K562 (cell line): ENCODE results near the gene ZFYVE19. TPM values are rescaled to one million over a fixed set of nuclear protein-coding genes. Genes with fewer than 3 reads are reported as not detected.

Experiments used
- ATAC-seq: fragments of 200-7000 bp; cut with Tn5 transposase; 3 replicates; pipeline ENCODE4 v1.9.1; 2020; ENCODE audit warnings: moderate library complexity
- BruUV-seq: library from RNA; stranded (reverse); fragments of 400-500 nt; replicated peaks from 2 replicates; lab custom pipeline; 2021; lab: Mats Ljungman, UMichigan
- CTCF ChIA-PET: fragments of 300-600 bp; formaldehyde crosslinking; extraction: SDS; loops from one replicate; lab custom pipeline; 2021; ENCODE audit warnings: low intra/inter-chr PET ratio; lab: Yijun Ruan, JAX
- POLR2A ChIA-PET: fragments of 300-600, 350-650 bp; sonication (Branson Sonifier 250); formaldehyde crosslinking; extraction: SDS; loops from one replicate; lab custom pipeline; 2021; ENCODE audit warnings: antibody characterized with exemption, inconsistent platforms; lab: Yijun Ruan, JAX
- DNase-seq, 4 experiments: peaks; one replicate each; pipeline versions ENCODE4 v3.0.0 to v3.0.0-alpha.2; 2011 to 2018; ENCODE audit warnings: low spot score in 3 of 4, mixed read lengths in 3 of 4; ENCODE audit errors: extremely low read depth in 1 of 4
- FAIRE-seq: peaks from 2 replicates; lab custom pipeline; 2011; peaks lifted over from hg19 to GRCh38; lab: Jason Lieb, UNC
- H2AFZ ChIP-seq: 2 replicates; pipeline ENCODE4 v1.6.0; 2011; ENCODE audit warnings: low read depth, low read length, control low read depth, inconsistent platforms
- H3K27ac ChIP-seq: fragments of 200-600 bp; 3 replicates; pipeline ENCODE4 v1.8.0; 2011; ENCODE audit warnings: low read depth, mild to moderate bottlenecking, control low read depth, inconsistent platforms, low read length, moderate library complexity, mixed read lengths; ENCODE audit errors: extremely low read depth
- H3K27me3 ChIP-seq, 2 experiments: fragments of 300-600 bp in 1 of 2; 2 replicates in 1 of 2; 3 replicates in 1 of 2; pipeline versions ENCODE4 v1.6.0 to v1.8.0; 2011; ENCODE audit warnings: inconsistent platforms in 2 of 2, low read length in 2 of 2, mild to moderate bottlenecking in 1 of 2, mixed read lengths in 1 of 2, moderate library complexity in 1 of 2; ENCODE audit not compliant: control insufficient read depth in 2 of 2, insufficient read depth in 2 of 2
- H3K36me3 ChIP-seq: fragments of 300-600 bp; 3 replicates; pipeline ENCODE4 v1.8.0; 2011; ENCODE audit warnings: mild to moderate bottlenecking, low read length, inconsistent platforms; ENCODE audit not compliant: control insufficient read depth, insufficient read depth
- H3K4me1 ChIP-seq, 2 experiments: fragments of 200-600 bp in 1 of 2; replicated peaks in 1 of 2; 2 replicates in 1 of 2; 3 replicates in 1 of 2; pipeline versions ENCODE4 v1.5.1 to v1.8.0; 2011; ENCODE audit warnings: inconsistent platforms in 2 of 2, low read length in 2 of 2, mild to moderate bottlenecking in 1 of 2, mixed read lengths in 1 of 2, moderate library complexity in 1 of 2; ENCODE audit not compliant: control insufficient read depth in 2 of 2, insufficient read depth in 2 of 2
- H3K4me2 ChIP-seq: 2 replicates; pipeline ENCODE4 v1.6.1; 2011; ENCODE audit warnings: low read length, control low read depth, inconsistent platforms, mixed read lengths; ENCODE audit not compliant: insufficient read depth
- H3K4me3 ChIP-seq: fragments of 200-600 bp; sonication (generic), shearing (Covaris generic); 2 replicates; pipeline ENCODE4 v1.5.1; 2016; ENCODE audit warnings: control low read depth, inconsistent platforms
- H3K79me2 ChIP-seq: fragments of 200-600 bp; 3 replicates; pipeline ENCODE4 v1.8.0; 2011; ENCODE audit warnings: low read length, inconsistent platforms; ENCODE audit not compliant: control insufficient read depth, insufficient read depth
- H3K9ac ChIP-seq, 2 experiments: 2 replicates each; pipeline versions ENCODE4 v1.6.0 to v1.6.1; 2011; ENCODE audit warnings: low read depth in 2 of 2, low read length in 2 of 2, control low read depth in 1 of 2, inconsistent platforms in 1 of 2, mild to moderate bottlenecking in 1 of 2, mixed read lengths in 1 of 2; ENCODE audit not compliant: insufficient read depth in 1 of 2
- H3K9me1 ChIP-seq: one replicate; pipeline ENCODE4 v1.6.0; 2011; ENCODE audit warnings: inconsistent platforms, mild to moderate bottlenecking, low read length, moderate library complexity; ENCODE audit not compliant: control insufficient read depth, insufficient read depth
- H3K9me3 ChIP-seq: replicated peaks from 2 replicates; pipeline ENCODE4 v1.5.1; 2011; ENCODE audit warnings: low read depth, low read length, inconsistent platforms; ENCODE audit not compliant: control insufficient read depth, insufficient read depth
- H4K20me1 ChIP-seq: replicated peaks from 2 replicates; pipeline ENCODE4 v1.6.1; 2011; ENCODE audit warnings: low read length, inconsistent platforms, mixed read lengths; ENCODE audit not compliant: control insufficient read depth, insufficient read depth
- GABPA ChIP-seq: fragments of 200-800 bp; sonication (Bioruptor generic); conservative IDR thresholded peaks from 2 replicates; pipeline ENCODE4 v1.6.1; 2016; ENCODE audit warnings: low read depth, missing genetic modification characterization, missing compliant biosample characterization
- HNRNPL ChIP-seq: fragments of 200-400 bp; formaldehyde crosslinking; IDR thresholded peaks from 2 replicates; pipeline ENCODE4 v1.6.1; 2017; ENCODE audit warnings: low read depth, mild to moderate bottlenecking, low read length
- LCOR ChIP-seq: sonication (generic); formaldehyde crosslinking; IDR thresholded peaks from 2 replicates; pipeline ENCODE4 v1.8.0; 2022; ENCODE audit warnings: mild to moderate bottlenecking, missing genetic modification reagents
- PHB ChIP-seq: fragments of 250-450 bp; sonication (Bioruptor Pico); IDR thresholded peaks from 2 replicates; pipeline ENCODE4 v1.5.0; 2021
- PHTF2 ChIP-seq: fragments of 250-450 bp; sonication (Bioruptor Pico); IDR thresholded peaks from 2 replicates; pipeline ENCODE4 v1.5.0; 2021; ENCODE audit warnings: mild to moderate bottlenecking
- RBM34 ChIP-seq: fragments of 200-400 bp; formaldehyde crosslinking; IDR thresholded peaks from 2 replicates; pipeline ENCODE4 v1.6.1; 2018; ENCODE audit warnings: low read length, borderline replicate concordance; ENCODE audit not compliant: insufficient read depth
- RBM39 ChIP-seq: fragments of 200-400 bp; formaldehyde crosslinking; optimal IDR thresholded peaks from 2 replicates; pipeline ENCODE3; 2018; ENCODE audit warnings: low read depth, low read length
- SMAD2 ChIP-seq: fragments of 150-350 bp; IDR thresholded peaks from 2 replicates; pipeline ENCODE4 v1.6.1; 2014; ENCODE audit warnings: low read depth, mild to moderate bottlenecking, low read length
- ZNF143 ChIP-seq: sonication (generic); formaldehyde crosslinking; IDR thresholded peaks from 2 replicates; pipeline ENCODE4 v1.9.0; 2022; ENCODE audit warnings: mild to moderate bottlenecking, missing genetic modification reagents
- ZNF197 ChIP-seq: fragments of 200-800 bp; sonication (Bioruptor generic); IDR thresholded peaks from 2 replicates; pipeline ENCODE4 v1.6.1; 2016; ENCODE audit warnings: low read depth, missing genetic modification characterization, missing compliant biosample characterization
- ZNF384 ChIP-seq: IDR thresholded peaks from 2 replicates; pipeline ENCODE4 v1.6.1; 2012; ENCODE audit warnings: low read depth, low read length, improper control_type of control experiment
- WGBS: fragments of 100-300 bp; shearing (Covaris generic); methylation state at CpG from one replicate; pipeline ENCODE4 v1.1.6; 2016; ENCODE audit warnings: low coverage, mixed read lengths; ENCODE audit not compliant: insufficient coverage; ENCODE audit errors: missing lambda C conversion rate; 5-methylcytosine and 5-hydroxymethylcytosine counted together
- in situ Hi-C: fragments of 300-500 bp; cut with MboI; formaldehyde crosslinking; loops from 4 replicates; pipeline ENCODE4 v1.15.0; 2018; ENCODE audit warnings: inconsistent platforms, mixed read lengths
- intact Hi-C: fragments of 100-400 bp; cut with micrococcal nuclease; formaldehyde crosslinking; loops from 2 replicates; pipeline ENCODE4 v1.14.2; 2022
- polyA plus RNA-seq, 8 experiments: library from polyadenylated mRNA; depleted of rRNA in 4 of 8; stranded (reverse) in 5 of 8; unstranded in 3 of 8; fragments of >200 nt; fragmentation: Nextera tagmentation in 2 of 8; fragmentation: Illumina TruSeq in 1 of 8; extraction: Ambion mirVana in 2 of 8; extraction: Trizol in 1 of 8; gene quantifications; 2 replicates each; pipeline versions ENCODE4 v1.2.1 to v1.2.3, GENCODE V29; 2011 to 2014; ENCODE audit warnings: inconsistent platforms in 1 of 8, missing spikeins in 1 of 8
- total RNA-seq, 7 experiments: library from RNA; depleted of rRNA in 6 of 7; stranded (reverse); fragments of >200 nt in 6 of 7; fragmentation: Illumina TruSeq in 2 of 7; extraction: Trizol in 2 of 7; gene quantifications; 2 replicates each; pipeline versions ENCODE4 v1.2.1 to v1.2.3, GENCODE V29; 2011 to 2021; ENCODE audit warnings: low replicate concordance in 1 of 7

The ZFYVE19 gene
- total and polyA plus RNA-seq, 9 of the 15 experiments (the other 6 are each of a cell fraction or from before 2014, with no cell fraction given) = 1.5 to 36.8 (median 19.9) TPM

- Histone ChIP-seq H3K9ac (no peak overlapping the region), H3K27me3 (no peaks in the 10 kb centered on the region), H3K9me1 (no peaks in the 10 kb centered on the region), H3K4me3 (no peak overlapping the region), H3K36me3 (no peaks in the 10 kb centered on the region), H3K9me3 (no peaks in the 10 kb centered on the region), H2AFZ (0 out of 2 replicates have a peak overlapping the region, but pooled peaks have one; percentile 23), H3K27ac (no peak overlapping the region), H3K79me2 (peaks cover 1% of the 10 kb centered on the region), H4K20me1 (no peaks in the 10 kb centered on the region), H3K4me1 (peaks cover 26 to 48% of the 10 kb centered on the region in 2 experiments), H3K4me2 (no peak overlapping the region)
- WGBS = 84% methylated on average over 5 of the region's 5 CpGs
- ChIA-PET CTCF (no interaction called here), POLR2A (interaction anchor here (0.6 to 0.9 kb wide), 3 partner anchors 11 to 34 kb away, joined by 3 to 5 read pairs (median 3); no protein-coding TSS in a partner anchor)
- intact Hi-C loops = loop anchor here (10.0 kb wide), 2 partner anchors 165 to 195 kb away; partner anchors contain the start of genes CCDC32, KNL1 and RPUSD2
- DNase-seq (no peak), ATAC-seq (no peak), FAIRE-seq (no peak)
- no TSS peak for BruUV-seq
- TF ChIP-seq SMAD2 (no peak), GABPA (tag) (no peak), HNRNPL (no peak), PHB (CRISPR knock-in tag) (no peak), RBM39 (no peak), ZNF197 (CRISPR knock-in tag) (no peak), LCOR (CRISPR knock-in tag) (no peak), PHTF2 (CRISPR knock-in tag) (no peak), ZNF143 (CRISPR knock-in tag) (no peak), ZNF384 (no peak), RBM34 (no peak)
- in situ Hi-C loops = no loop called here
These were observed 46.9 kb upstream of the ZFYVE19 start for GRCh38 chr15:40759961-40760360.
